K562 (cell line): ENCODE measurements around the gene NACC1. TPM values are rescaled to one million over a fixed set of nuclear protein-coding genes. Genes with fewer than 3 reads are reported as not detected.

ENCODE experiments used
- CXXC5 ChIP-seq: fragments of 250-450 bp; sonication (Bioruptor Pico); IDR thresholded peaks from 2 replicates; pipeline ENCODE4 v1.8.0; 2022; ENCODE audit warnings: inconsistent platforms, mild to moderate bottlenecking, moderate library complexity
- ELF4 ChIP-seq: fragments of 450-650 bp; formaldehyde crosslinking; IDR thresholded peaks from 2 replicates; pipeline ENCODE4 v1.4.0; 2022; ENCODE audit warnings: missing genetic modification characterization
- ETV1 ChIP-seq: fragments of 450-650 bp; conservative IDR thresholded peaks from 2 replicates; pipeline ENCODE4 v1.6.1; 2016; ENCODE audit warnings: missing genetic modification characterization, control low read depth, low read depth, missing compliant biosample characterization
- IFI16 ChIP-seq: fragments of 250-450 bp; sonication (Bioruptor Pico); IDR thresholded peaks from 2 replicates; pipeline ENCODE4 v2.1.2; 2022; ENCODE audit warnings: mild to moderate bottlenecking, inconsistent platforms
- MITF ChIP-seq: IDR thresholded peaks from 2 replicates; pipeline ENCODE4 v1.6.1; 2014; ENCODE audit warnings: antibody characterized with exemption
- MTA3 ChIP-seq: fragments of 450-650 bp; formaldehyde crosslinking; IDR thresholded peaks from 2 replicates; pipeline ENCODE4 v1.6.1; 2017; ENCODE audit warnings: mild to moderate bottlenecking, borderline replicate concordance
- NR2C1 ChIP-seq, 2 experiments: fragments of 450-650 bp; IDR thresholded peaks; 2 replicates each; pipeline ENCODE4 v1.6.1; 2017; ENCODE audit warnings: mild to moderate bottlenecking in 2 of 2, antibody characterized with exemption in 1 of 2, inconsistent platforms in 1 of 2, missing compliant biosample characterization in 1 of 2, missing genetic modification characterization in 1 of 2
- POLR2AphosphoS2 ChIP-seq: IDR thresholded peaks from 2 replicates; pipeline ENCODE4 v1.6.1; 2012; ENCODE audit warnings: low read length, improper control_type of control experiment
- PRMT5 ChIP-seq: sonication (generic); formaldehyde crosslinking; IDR thresholded peaks from 2 replicates; pipeline ENCODE4 v1.5.0; 2020; ENCODE audit warnings: missing genetic modification reagents
- SMAD3 ChIP-seq: fragments of 450-650 bp; formaldehyde crosslinking; conservative IDR thresholded peaks from 2 replicates; pipeline ENCODE4 v1.4.0; 2020; ENCODE audit warnings: mild to moderate bottlenecking
- TAF7 ChIP-seq: fragments of 450-650 bp; IDR thresholded peaks from 2 replicates; pipeline ENCODE4 v1.6.1; 2016; ENCODE audit warnings: missing genetic modification characterization, missing compliant biosample characterization
- ZBTB33 ChIP-seq: sonication (generic); formaldehyde crosslinking; IDR thresholded peaks from 2 replicates; pipeline ENCODE4 v1.8.1; 2023; ENCODE audit warnings: mild to moderate bottlenecking, missing genetic modification reagents
- ZFP36 ChIP-seq: fragments of 150-350 bp; IDR thresholded peaks from 2 replicates; pipeline ENCODE4 v1.6.1; 2018; ENCODE audit warnings: low read length, low read depth; ENCODE audit not compliant: partially characterized antibody
- ZNF445 ChIP-seq: fragments of 250-450 bp; sonication (Bioruptor Pico); IDR thresholded peaks from 2 replicates; pipeline ENCODE4 v1.4.0; 2020; ENCODE audit warnings: low read depth, mild to moderate bottlenecking, moderate library complexity
- ZNF507 ChIP-seq: conservative IDR thresholded peaks from 2 replicates; pipeline ENCODE4 v1.6.1; 2017; ENCODE audit warnings: missing genetic modification characterization, missing compliant biosample characterization
- polyA plus RNA-seq, 8 experiments: library from polyadenylated mRNA; depleted of rRNA in 4 of 8; stranded (reverse) in 5 of 8; unstranded in 3 of 8; fragments of >200 nt; fragmentation: Nextera tagmentation in 2 of 8; fragmentation: Illumina TruSeq in 1 of 8; extraction: Ambion mirVana in 2 of 8; extraction: Trizol in 1 of 8; gene quantifications; 2 replicates each; pipeline versions ENCODE4 v1.2.1 to v1.2.3, GENCODE V29; 2011 to 2014; ENCODE audit warnings: inconsistent platforms in 1 of 8, missing spikeins in 1 of 8
- total RNA-seq, 7 experiments: library from RNA; depleted of rRNA in 6 of 7; stranded (reverse); fragments of >200 nt in 6 of 7; fragmentation: Illumina TruSeq in 2 of 7; extraction: Trizol in 2 of 7; gene quantifications; 2 replicates each; pipeline versions ENCODE4 v1.2.1 to v1.2.3, GENCODE V29; 2011 to 2021; ENCODE audit warnings: low replicate concordance in 1 of 7

NACC1 gene
- total and polyA plus RNA-seq, 9 of the 15 experiments (the other 6 are each of a cell fraction or from before 2014, with no cell fraction given): 0.04 to 96.6 (median 25.8) TPM

- TF ChIP-seq ZBTB33 (CRISPR knock-in tag) (no peak), ETV1 (tag) (no peak), POLR2AphosphoS2 (peak; percentile 98), MTA3 (no peak), ZFP36 (no peak), PRMT5 (CRISPR knock-in tag) (no peak), MITF (no peak), SMAD3 (peak; percentile 64), ZNF445 (peak; percentile 64), IFI16 (CRISPR knock-in tag) (no peak), TAF7 (tag) (no peak), ELF4 (peak; percentile 82), NR2C1 (IDR thresholded peaks at IDR 0.05) (no peak), NR2C1 (tag; IDR thresholded peaks at IDR 0.05) (no peak), CXXC5 (CRISPR knock-in tag) (peak; percentile 67), ZNF507 (tag) (no peak)
Measured at GRCh38 chr19:13097463-13098258, 20.4 kb upstream of the NACC1 start (continued).
